Measurements from ENCODE around the gene MAML2. TPM values are rescaled to one million over a fixed set of nuclear protein-coding genes. Genes with fewer than 3 reads are reported as not detected.

The MAML2 gene
- total and polyA plus RNA-seq, 2 of the 13 experiments (the other 11 are each of a cell fraction or from before 2014, with no cell fraction given), result 2.3 to 25.9 TPM

DNA sequence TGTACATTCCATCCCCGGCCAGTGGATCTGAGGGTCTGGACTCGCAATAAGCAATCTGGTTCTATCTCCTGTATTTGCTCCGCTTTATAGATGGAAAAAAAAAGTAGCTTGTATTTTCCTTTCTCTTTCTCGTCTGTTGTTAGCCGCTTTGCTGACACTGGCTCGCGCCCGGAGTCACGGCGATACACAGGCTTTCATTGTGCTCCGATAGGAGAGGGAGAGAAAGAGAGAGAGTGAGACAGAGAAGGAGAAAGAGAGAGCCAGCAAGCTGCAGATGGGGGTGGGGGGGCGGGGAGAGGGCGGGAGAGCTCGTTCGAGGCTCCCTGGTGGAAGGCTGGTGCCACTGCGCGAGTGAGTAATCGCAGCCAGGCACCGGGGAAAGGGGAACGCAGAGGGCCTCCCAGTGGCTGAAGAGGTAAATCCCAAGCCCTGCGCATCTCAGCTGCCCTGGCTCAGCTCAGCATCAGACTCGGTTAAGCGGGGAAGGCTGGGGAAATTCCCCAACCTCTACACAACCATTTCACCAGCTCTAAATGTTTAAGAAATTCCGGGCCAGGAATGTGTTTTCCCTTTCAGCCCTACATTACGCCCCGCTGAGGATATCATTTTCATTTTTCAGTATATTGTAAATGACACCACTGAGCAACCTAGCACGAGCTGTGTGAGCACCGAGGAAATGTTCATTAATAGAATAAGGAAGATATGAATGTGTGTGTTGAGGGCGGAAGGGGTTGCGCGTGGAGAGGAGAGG lies at the start of gene MAML2 (continued):
- TF ChIP-seq ZNF709 (CRISPR knock-in tag; IDR thresholded peaks at IDR 0.05) (no peak), ZNF549 (CRISPR knock-in tag; IDR thresholded peaks at IDR 0.05) (no peak), ZNF780A (CRISPR knock-in tag; IDR thresholded peaks at IDR 0.05) (no peak), CBX5 (CRISPR knock-in tag; IDR thresholded peaks at IDR 0.05; ENCODE audit: borderline replicate concordance) (peak; percentile 43; the same call in 1 of the 2 replicates), ZNF10 (CRISPR knock-in tag; IDR thresholded peaks at IDR 0.05; ENCODE audit: borderline replicate concordance, low read depth) (no peak), ZNF547 (CRISPR knock-in tag; IDR thresholded peaks at IDR 0.05) (no peak), ZNF792 (CRISPR knock-in tag; IDR thresholded peaks at IDR 0.05) (no peak), ZNF737 (CRISPR knock-in tag; IDR thresholded peaks at IDR 0.05; ENCODE audit: borderline replicate concordance) (no peak), ZNF768 (CRISPR knock-in tag; IDR thresholded peaks at IDR 0.05) (0 out of 2 replicates have a peak, but pooled peaks have one; percentile 18), ZBTB3 (CRISPR knock-in tag; IDR thresholded peaks at IDR 0.05; ENCODE audit: borderline replicate concordance, low read depth) (no peak; the same call in 1 of the 2 replicates), ZNF17 (CRISPR knock-in tag; IDR thresholded peaks at IDR 0.05) (no peak), SMAD1 (CRISPR knock-in tag; IDR thresholded peaks at IDR 0.05; ENCODE audit: borderline replicate concordance, low read depth) (peak; percentile 53; the same call in 1 of the 2 replicates), HES4 (CRISPR knock-in tag; IDR thresholded peaks at IDR 0.05; ENCODE audit: borderline replicate concordance) (no peak), ZNF331 (CRISPR knock-in tag; IDR thresholded peaks at IDR 0.05) (peak; percentile 65; the same call in 1 of the 2 replicates), AGO1 (IDR thresholded peaks at IDR 0.05; ENCODE audit: low read depth, low read length, poor library complexity, severe bottlenecking) (no peak), ZNF766 (CRISPR knock-in tag; IDR thresholded peaks at IDR 0.05; ENCODE audit: borderline replicate concordance) (no peak), ZSCAN21 (CRISPR knock-in tag; IDR thresholded peaks at IDR 0.05; ENCODE audit: borderline replicate concordance) (0 out of 2 replicates have a peak, but pooled peaks have one; percentile 35)
- TF ChIP-seq, protein P1, sequence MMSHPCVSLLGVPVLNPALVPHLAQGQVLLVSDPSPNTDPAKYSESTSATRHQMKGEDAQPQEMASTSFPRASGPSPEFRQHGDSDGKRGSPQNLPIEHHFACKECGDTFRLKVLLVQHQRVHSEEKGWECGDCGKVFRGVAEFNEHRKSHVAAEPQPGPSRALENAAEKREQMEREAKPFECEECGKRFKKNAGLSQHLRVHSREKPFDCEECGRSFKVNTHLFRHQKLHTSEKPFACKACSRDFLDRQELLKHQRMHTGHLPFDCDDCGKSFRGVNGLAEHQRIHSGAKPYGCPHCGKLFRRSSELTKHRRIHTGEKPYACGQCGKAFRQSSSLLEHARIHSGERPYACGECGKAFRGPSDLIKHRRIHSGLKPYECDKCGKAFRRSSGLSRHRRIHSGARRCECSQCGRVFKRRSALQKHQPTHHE (CRISPR knock-in tag; IDR thresholded peaks at IDR 0.05; ENCODE audit: borderline replicate concordance), result no peak
- TF ChIP-seq, protein P2, sequence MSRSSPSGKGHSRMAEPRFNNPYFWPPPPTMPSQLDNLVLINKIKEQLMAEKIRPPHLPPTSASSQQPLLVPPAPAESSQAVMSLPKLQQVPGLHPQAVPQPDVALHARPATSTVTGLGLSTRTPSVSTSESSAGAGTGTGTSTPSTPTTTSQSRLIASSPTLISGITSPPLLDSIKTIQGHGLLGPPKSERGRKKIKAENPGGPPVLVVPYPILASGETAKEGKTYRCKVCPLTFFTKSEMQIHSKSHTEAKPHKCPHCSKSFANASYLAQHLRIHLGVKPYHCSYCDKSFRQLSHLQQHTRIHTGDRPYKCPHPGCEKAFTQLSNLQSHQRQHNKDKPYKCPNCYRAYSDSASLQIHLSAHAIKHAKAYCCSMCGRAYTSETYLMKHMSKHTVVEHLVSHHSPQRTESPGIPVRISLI (CRISPR knock-in tag; IDR thresholded peaks at IDR 0.05; ENCODE audit: borderline replicate concordance), result peak; percentile 35; the same call in 1 of the 2 replicates
- TF ChIP-seq, protein P3, sequence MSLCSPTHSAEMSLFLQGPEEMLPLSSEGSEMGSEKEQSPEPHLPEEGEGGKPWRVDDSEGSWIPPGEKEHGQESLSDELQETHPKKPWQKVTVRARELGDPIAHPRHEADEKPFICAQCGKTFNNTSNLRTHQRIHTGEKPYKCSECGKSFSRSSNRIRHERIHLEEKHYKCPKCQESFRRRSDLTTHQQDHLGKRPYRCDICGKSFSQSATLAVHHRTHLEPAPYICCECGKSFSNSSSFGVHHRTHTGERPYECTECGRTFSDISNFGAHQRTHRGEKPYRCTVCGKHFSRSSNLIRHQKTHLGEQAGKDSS (CRISPR knock-in tag; IDR thresholded peaks at IDR 0.05; ENCODE audit: borderline replicate concordance, low read depth), result peak; percentile 80; the same call in 1 of the 2 replicates
- TF ChIP-seq, protein P4, sequence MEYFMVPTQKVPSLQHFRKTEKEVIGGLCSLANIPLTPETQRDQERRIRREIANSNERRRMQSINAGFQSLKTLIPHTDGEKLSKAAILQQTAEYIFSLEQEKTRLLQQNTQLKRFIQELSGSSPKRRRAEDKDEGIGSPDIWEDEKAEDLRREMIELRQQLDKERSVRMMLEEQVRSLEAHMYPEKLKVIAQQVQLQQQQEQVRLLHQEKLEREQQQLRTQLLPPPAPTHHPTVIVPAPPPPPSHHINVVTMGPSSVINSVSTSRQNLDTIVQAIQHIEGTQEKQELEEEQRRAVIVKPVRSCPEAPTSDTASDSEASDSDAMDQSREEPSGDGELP (IDR thresholded peaks at IDR 0.05; ENCODE audit: borderline replicate concordance, low read depth), result peak; percentile 44; the same call in 1 of the 2 replicates
- TF ChIP-seq, protein P5, sequence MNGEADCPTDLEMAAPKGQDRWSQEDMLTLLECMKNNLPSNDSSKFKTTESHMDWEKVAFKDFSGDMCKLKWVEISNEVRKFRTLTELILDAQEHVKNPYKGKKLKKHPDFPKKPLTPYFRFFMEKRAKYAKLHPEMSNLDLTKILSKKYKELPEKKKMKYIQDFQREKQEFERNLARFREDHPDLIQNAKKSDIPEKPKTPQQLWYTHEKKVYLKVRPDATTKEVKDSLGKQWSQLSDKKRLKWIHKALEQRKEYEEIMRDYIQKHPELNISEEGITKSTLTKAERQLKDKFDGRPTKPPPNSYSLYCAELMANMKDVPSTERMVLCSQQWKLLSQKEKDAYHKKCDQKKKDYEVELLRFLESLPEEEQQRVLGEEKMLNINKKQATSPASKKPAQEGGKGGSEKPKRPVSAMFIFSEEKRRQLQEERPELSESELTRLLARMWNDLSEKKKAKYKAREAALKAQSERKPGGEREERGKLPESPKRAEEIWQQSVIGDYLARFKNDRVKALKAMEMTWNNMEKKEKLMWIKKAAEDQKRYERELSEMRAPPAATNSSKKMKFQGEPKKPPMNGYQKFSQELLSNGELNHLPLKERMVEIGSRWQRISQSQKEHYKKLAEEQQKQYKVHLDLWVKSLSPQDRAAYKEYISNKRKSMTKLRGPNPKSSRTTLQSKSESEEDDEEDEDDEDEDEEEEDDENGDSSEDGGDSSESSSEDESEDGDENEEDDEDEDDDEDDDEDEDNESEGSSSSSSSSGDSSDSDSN (CRISPR knock-in tag; IDR thresholded peaks at IDR 0.05), result peak; percentile 54
